Hepatocyte (in vitro differentiated cells): Measurements from ENCODE around the gene CDC34. TPM values are rescaled to one million over a fixed set of nuclear protein-coding genes. Genes with fewer than 3 reads are reported as not detected.

Source experiments
- DNase-seq: peaks from one replicate; pipeline ENCODE4 v3.0.0-alpha.2; 2016; ENCODE audit warnings: low spot score
- H2AFZ ChIP-seq: fragments of 200-600 bp; sonication (generic); 2 replicates; pipeline ENCODE4 v1.6.0; 2016; ENCODE audit warnings: antibody characterized with exemption, mild to moderate bottlenecking
- H3K27ac ChIP-seq: fragments of 200-600 bp; sonication (generic); 2 replicates; pipeline ENCODE4 v1.5.1; 2016; ENCODE audit warnings: mild to moderate bottlenecking
- H3K27me3 ChIP-seq: fragments of 200-600 bp; sonication (generic); 2 replicates; pipeline ENCODE4 v1.6.1; 2016
- H3K36me3 ChIP-seq: fragments of 200-600 bp; sonication (generic); replicated peaks from 2 replicates; pipeline ENCODE4 v1.5.1; 2016; ENCODE audit warnings: low read depth; ENCODE audit not compliant: insufficient read depth
- H3K4me1 ChIP-seq: fragments of 200-600 bp; sonication (generic); 2 replicates; pipeline ENCODE4 v1.5.1; 2016; ENCODE audit warnings: mild to moderate bottlenecking, moderate library complexity; ENCODE audit not compliant: insufficient read depth
- H3K4me2 ChIP-seq: fragments of 200-600 bp; sonication (generic); 2 replicates; pipeline ENCODE4 v1.6.0; 2016
- H3K4me3 ChIP-seq: fragments of 200-600 bp; sonication (generic); 2 replicates; pipeline ENCODE4 v1.5.1; 2016; ENCODE audit warnings: mild to moderate bottlenecking
- H3K79me2 ChIP-seq: fragments of 200-600 bp; sonication (generic); 2 replicates; pipeline ENCODE4 v1.6.0; 2017; ENCODE audit warnings: mild to moderate bottlenecking
- H3K9me2 ChIP-seq: fragments of 200-600 bp; sonication (generic); replicated peaks from 2 replicates; pipeline ENCODE4 v1.6.0; 2017; ENCODE audit warnings: mild to moderate bottlenecking; ENCODE audit not compliant: insufficient read depth
- H3K9me3 ChIP-seq: fragments of 200-600 bp; sonication (generic); 2 replicates; pipeline ENCODE4 v1.5.1; 2016; ENCODE audit warnings: low read depth, mild to moderate bottlenecking
- H4K20me1 ChIP-seq: fragments of 200-600 bp; sonication (generic); 2 replicates; pipeline ENCODE4 v1.6.0; 2016; ENCODE audit warnings: mild to moderate bottlenecking; ENCODE audit not compliant: insufficient read depth, poor library complexity, severe bottlenecking
- EZH2 ChIP-seq: fragments of 200-600 bp; sonication (generic); IDR thresholded peaks from 2 replicates; pipeline ENCODE4 v1.6.1; 2016; ENCODE audit warnings: antibody characterized with exemption, mild to moderate bottlenecking, borderline replicate concordance
- EZH2phosphoT487 ChIP-seq: fragments of 200-600 bp; sonication (generic); IDR thresholded peaks from one replicate; pipeline ENCODE4 v1.6.1; 2018; ENCODE audit warnings: antibody characterized with exemption, mild to moderate bottlenecking, low read depth, moderate library complexity; ENCODE audit not compliant: unreplicated experiment, severe bottlenecking
- WGBS: methylation state at CpG from one replicate; pipeline ENCODE4 v1.1.6; 2016; ENCODE audit warnings: low lambda C conversion rate; ENCODE audit errors: missing lambda C conversion rate; 5-methylcytosine and 5-hydroxymethylcytosine counted together
- polyA plus RNA-seq: library from polyadenylated mRNA; unstranded; fragments of >200 nt; fragmentation: Nextera tagmentation; extraction: Ambion mirVana; gene quantifications from 2 replicates; pipeline ENCODE4 v1.2.1, GENCODE V29; 2016
- total RNA-seq: library from RNA; depleted of rRNA; stranded (reverse); fragments of >200 nt; gene quantifications from 2 replicates; pipeline ENCODE4 v1.2.3, GENCODE V29; 2014
- TF ChIP-seq, protein P1 (sequence below): fragments of 200-600 bp; sonication (generic); IDR thresholded peaks from 2 replicates; pipeline ENCODE4 v1.5.1; 2016; ENCODE audit warnings: antibody characterized with exemption, mild to moderate bottlenecking; ENCODE audit not compliant: poor library complexity

The CDC34 gene
- total and polyA plus RNA-seq, 2 experiments from 2014 or later, result 105 to 196 TPM

DNA sequence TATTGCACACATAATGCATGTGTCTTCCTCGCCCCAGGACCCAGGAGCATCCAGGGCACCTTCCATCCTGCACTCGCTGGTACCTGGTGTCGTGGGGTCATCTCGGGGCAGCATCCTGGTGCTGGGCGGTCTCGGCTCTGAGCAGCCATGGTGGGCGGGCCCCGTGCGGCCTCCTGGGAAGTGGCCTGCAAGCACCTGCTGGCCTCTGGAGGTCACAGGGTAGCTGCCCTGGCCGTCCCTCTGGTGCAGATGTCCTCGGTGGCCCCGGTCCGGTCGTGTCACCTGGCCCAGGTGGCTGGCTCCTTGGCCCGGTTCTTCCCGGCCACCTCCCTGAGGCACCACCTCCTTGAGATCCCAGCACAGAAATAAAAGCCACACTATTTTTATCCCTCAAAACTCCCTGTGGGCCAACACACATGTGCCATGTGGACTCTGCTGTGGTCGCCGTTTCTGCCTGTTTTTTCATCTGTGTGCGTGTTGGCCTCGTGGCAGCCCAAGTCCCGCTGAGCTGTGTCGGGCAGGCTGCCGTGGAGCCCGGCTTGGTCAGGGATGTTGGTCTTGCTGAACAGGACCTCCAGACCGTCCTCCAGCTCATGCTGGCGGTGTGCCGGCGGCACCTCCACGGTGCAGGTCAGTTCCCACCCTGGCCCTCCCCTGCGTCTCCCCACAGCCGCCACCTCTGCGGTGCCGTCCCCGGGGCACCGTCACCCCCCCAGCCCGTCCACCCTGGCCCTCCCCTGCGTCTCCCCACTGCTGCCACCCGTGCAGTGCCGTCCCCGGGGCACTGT, 7.3 kb downstream of the CDC34 start:
- Histone ChIP-seq H3K27ac (no peak overlapping the region), H3K79me2 (peaks cover 38% of the 10 kb centered on the region), H2AFZ (no peak overlapping the region), H3K4me2 (no peak overlapping the region), H3K4me3 (no peak overlapping the region), H3K9me3 (no peaks in the 10 kb centered on the region), H3K9me2 (no peaks in the 10 kb centered on the region), H3K27me3 (no peaks in the 10 kb centered on the region), H3K36me3 (no peaks in the 10 kb centered on the region), H3K4me1 (peaks cover 10% of the 10 kb centered on the region), H4K20me1 (peaks cover 40% of the 10 kb centered on the region)
- no peak for TF ChIP-seq EZH2phosphoT487
- TF ChIP-seq, protein P1, sequence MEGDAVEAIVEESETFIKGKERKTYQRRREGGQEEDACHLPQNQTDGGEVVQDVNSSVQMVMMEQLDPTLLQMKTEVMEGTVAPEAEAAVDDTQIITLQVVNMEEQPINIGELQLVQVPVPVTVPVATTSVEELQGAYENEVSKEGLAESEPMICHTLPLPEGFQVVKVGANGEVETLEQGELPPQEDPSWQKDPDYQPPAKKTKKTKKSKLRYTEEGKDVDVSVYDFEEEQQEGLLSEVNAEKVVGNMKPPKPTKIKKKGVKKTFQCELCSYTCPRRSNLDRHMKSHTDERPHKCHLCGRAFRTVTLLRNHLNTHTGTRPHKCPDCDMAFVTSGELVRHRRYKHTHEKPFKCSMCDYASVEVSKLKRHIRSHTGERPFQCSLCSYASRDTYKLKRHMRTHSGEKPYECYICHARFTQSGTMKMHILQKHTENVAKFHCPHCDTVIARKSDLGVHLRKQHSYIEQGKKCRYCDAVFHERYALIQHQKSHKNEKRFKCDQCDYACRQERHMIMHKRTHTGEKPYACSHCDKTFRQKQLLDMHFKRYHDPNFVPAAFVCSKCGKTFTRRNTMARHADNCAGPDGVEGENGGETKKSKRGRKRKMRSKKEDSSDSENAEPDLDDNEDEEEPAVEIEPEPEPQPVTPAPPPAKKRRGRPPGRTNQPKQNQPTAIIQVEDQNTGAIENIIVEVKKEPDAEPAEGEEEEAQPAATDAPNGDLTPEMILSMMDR, result no peak
- no peak for TF ChIP-seq EZH2
- WGBS, result 97% methylated on average over 24 of the region's 40 CpGs
- no peak for DNase-seq

DNA sequence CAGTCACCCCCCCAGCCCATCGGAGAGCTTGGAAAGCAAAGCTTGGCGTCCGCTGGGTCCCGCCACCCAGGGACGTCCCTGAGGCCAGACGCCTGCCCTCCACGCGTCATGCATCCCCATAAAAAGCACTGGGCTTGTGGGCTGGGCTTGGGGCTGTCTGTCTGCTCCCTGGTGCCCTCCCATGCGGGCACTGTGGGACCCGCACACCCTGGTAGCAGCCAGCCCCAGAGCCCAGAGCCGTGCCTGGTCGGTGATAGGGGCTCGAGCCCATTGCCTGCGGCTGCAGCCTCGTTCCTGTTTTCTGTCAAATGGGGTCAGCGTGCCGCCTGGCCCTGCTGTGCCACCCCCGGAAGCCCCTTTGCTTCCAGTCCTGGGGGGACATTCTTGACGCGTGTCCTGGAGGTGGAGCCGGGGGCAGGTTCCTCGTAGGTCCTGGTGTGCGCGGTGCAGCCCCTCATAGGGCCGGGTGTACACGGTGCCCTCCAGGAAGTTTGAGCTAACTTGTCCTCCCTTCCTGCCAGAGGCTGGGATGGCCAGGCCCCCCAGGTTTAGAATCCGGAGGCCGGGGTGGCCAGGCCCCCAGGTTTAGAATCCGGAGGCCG, 8.0 kb downstream of the CDC34 start:
- WGBS, result 96% methylated on average over 24 of the region's 30 CpGs
- Histone ChIP-seq H3K9me3 (no peaks in the 10 kb centered on the region), H2AFZ (no peak overlapping the region), H3K27ac (no peak overlapping the region), H3K79me2 (peaks cover 34% of the 10 kb centered on the region), H3K4me2 (no peak overlapping the region), H4K20me1 (peaks cover 34% of the 10 kb centered on the region), H3K9me2 (no peaks in the 10 kb centered on the region), H3K4me1 (peaks cover 7% of the 10 kb centered on the region), H3K4me3 (no peak overlapping the region), H3K27me3 (no peaks in the 10 kb centered on the region), H3K36me3 (no peaks in the 10 kb centered on the region)
- no peak for TF ChIP-seq EZH2phosphoT487
- TF ChIP-seq, protein P1, result no peak
- TF ChIP-seq EZH2, result no peak
- no peak for DNase-seq

DNA sequence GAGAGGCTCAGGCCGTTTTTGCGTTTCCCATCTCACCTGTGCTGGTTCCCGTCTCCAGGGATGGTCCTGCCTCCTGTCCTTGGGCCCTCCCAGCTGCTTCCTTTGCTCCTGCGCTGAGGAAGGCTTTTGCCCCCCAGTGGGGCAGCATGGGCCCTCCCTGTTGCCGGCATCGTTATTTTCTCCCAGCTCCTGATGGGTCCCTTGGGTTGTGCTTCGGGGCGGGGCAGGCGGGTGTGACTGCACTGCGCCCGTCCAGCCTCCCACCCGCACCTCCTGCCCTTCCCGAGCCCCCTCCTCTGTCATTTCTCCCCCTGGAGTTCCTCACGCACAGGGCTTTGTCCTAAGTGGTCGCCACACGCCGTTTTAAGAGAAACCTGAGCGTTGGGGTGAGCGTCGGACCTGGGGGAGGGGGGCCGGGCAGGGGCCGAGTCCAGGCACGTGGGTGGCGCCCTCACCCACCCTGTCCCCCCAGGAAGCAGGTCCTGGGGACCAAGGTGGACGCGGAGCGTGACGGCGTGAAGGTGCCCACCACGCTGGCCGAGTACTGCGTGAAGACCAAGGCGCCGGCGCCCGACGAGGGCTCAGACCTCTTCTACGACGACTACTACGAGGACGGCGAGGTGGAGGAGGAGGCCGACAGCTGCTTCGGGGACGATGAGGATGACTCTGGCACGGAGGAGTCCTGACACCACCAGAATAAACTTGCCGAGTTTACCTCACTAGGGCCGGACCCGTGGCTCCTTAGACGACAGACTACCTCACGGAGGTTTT, 9.5 kb downstream of the CDC34 start:
- no peak overlapping the region for H3K27ac ChIP-seq
- no peaks in the 10 kb centered on the region for H3K27me3 ChIP-seq
- no peak overlapping the region for H2AFZ ChIP-seq
- H3K36me3 ChIP-seq, result no peaks in the 10 kb centered on the region
- H3K9me3 ChIP-seq, result no peaks in the 10 kb centered on the region
- H3K9me2 ChIP-seq, result no peaks in the 10 kb centered on the region
- TF ChIP-seq EZH2, result no peak
- TF ChIP-seq, protein P1, result no peak
- TF ChIP-seq EZH2phosphoT487, result no peak
- H3K4me2 ChIP-seq, result no peak overlapping the region
- no peaks in the 10 kb centered on the region for H3K4me1 ChIP-seq
- H3K79me2 ChIP-seq, result peaks cover 20% of the 10 kb centered on the region
- no peak overlapping the region for H3K4me3 ChIP-seq
- no peak for DNase-seq
- WGBS, result 94% methylated on average over 42 of the region's 51 CpGs
- peaks cover 20% of the 10 kb centered on the region for H4K20me1 ChIP-seq
